CD14-positive monocyte (primary cell): ENCODE results near the gene EXOC4. TPM values are rescaled to one million over a fixed set of nuclear protein-coding genes. Genes with fewer than 3 reads are reported as not detected.

Experiments
- DNase-seq, 3 donors: peaks; one replicate each; pipeline ENCODE4 v3.0.0-alpha.2; 2011 to 2022
- H2AFZ ChIP-seq: 2 replicates; pipeline ENCODE4 v1.6.0; 2012; ENCODE audit warnings: mild to moderate bottlenecking, low read depth, low read length, inconsistent platforms; ENCODE audit not compliant: insufficient read depth, poor library complexity, severe bottlenecking
- H3K27ac ChIP-seq, 2 donors: 1 replicate in 1 of 2; 2 replicates in 1 of 2; pipeline ENCODE4 v1.5.1; 2012 to 2013; ENCODE audit warnings: low read length in 2 of 2, control low read depth in 1 of 2, inconsistent platforms in 1 of 2, low read depth in 1 of 2, mild to moderate bottlenecking in 1 of 2
- H3K27me3 ChIP-seq, 2 donors: one replicate each; pipeline versions ENCODE4 v1.6.0 to v1.6.1; 2011 to 2013; ENCODE audit warnings: low read length in 2 of 2; ENCODE audit not compliant: control insufficient read depth in 2 of 2, insufficient read depth in 2 of 2
- H3K36me3 ChIP-seq, 2 donors: replicated peaks in 1 of 2; 1 replicate in 1 of 2; 2 replicates in 1 of 2; pipeline versions ENCODE4 v1.5.1 to v1.6.1; 2012 to 2013; ENCODE audit warnings: low read length in 2 of 2, control low read depth in 1 of 2, inconsistent platforms in 1 of 2, mild to moderate bottlenecking in 1 of 2; ENCODE audit not compliant: insufficient read depth in 2 of 2, control insufficient read depth in 1 of 2
- H3K4me1 ChIP-seq, 2 donors: 1 replicate in 1 of 2; 2 replicates in 1 of 2; pipeline versions ENCODE4 v1.5.1 to v1.6.1; 2012 to 2013; ENCODE audit warnings: low read length in 2 of 2, control low read depth in 1 of 2, inconsistent platforms in 1 of 2, mild to moderate bottlenecking in 1 of 2, moderate library complexity in 1 of 2; ENCODE audit not compliant: insufficient read depth in 2 of 2, control insufficient read depth in 1 of 2
- H3K4me2 ChIP-seq: replicated peaks from 2 replicates; pipeline ENCODE3; 2012; ENCODE audit warnings: low read length, moderate library complexity, mild to moderate bottlenecking; ENCODE audit not compliant: poor library complexity, severe bottlenecking; ENCODE audit errors: extremely low read depth
- H3K4me3 ChIP-seq, 3 experiments: fragments of 200-600 bp in 1 of 3; sonication (generic) in 1 of 3; replicated peaks in 1 of 3; 1 replicate in 2 of 3; 2 replicates in 1 of 3; pipeline ENCODE4 v1.5.1; 2011 to 2013; ENCODE audit warnings: low read length in 3 of 3, mild to moderate bottlenecking in 3 of 3, control low read depth in 2 of 3, low read depth in 2 of 3, inconsistent platforms in 1 of 3, moderate library complexity in 1 of 3
- H3K79me2 ChIP-seq: 2 replicates; pipeline ENCODE4 v1.6.0; 2012; ENCODE audit warnings: mild to moderate bottlenecking, control low read depth, inconsistent platforms, low read length, moderate library complexity; ENCODE audit not compliant: insufficient read depth
- H3K9ac ChIP-seq: 2 replicates; pipeline ENCODE4 v1.6.0; 2017; ENCODE audit warnings: low read length, mild to moderate bottlenecking; ENCODE audit not compliant: insufficient read depth, poor library complexity, severe bottlenecking
- H3K9me3 ChIP-seq, 2 donors: replicated peaks in 1 of 2; 1 replicate in 1 of 2; 2 replicates in 1 of 2; pipeline versions ENCODE4 v1.5.1 to v1.6.1; 2012 to 2013; ENCODE audit warnings: low read length in 2 of 2, control low read depth in 1 of 2; ENCODE audit not compliant: control insufficient read depth in 1 of 2, insufficient read depth in 1 of 2
- H4K20me1 ChIP-seq: 2 replicates; pipeline ENCODE4 v1.6.0; 2012; ENCODE audit warnings: mild to moderate bottlenecking, low read length, control low read depth, moderate library complexity; ENCODE audit not compliant: insufficient read depth
- H3K27ac Mint-ChIP-seq, 7 donors: one replicate each; pipeline ENCODE4 v1.8.0; 2020; ENCODE audit warnings: mild to moderate bottlenecking in 7 of 7, mixed read lengths in 7 of 7, moderate library complexity in 6 of 7, inconsistent platforms in 2 of 7
- H3K27me3 Mint-ChIP-seq, 3 donors: one replicate each; pipeline ENCODE4 v1.8.0; 2021 to 2022; ENCODE audit warnings: low read depth in 3 of 3, mild to moderate bottlenecking in 3 of 3, mixed read lengths in 3 of 3, moderate library complexity in 3 of 3, inconsistent platforms in 1 of 3
- H3K36me3 Mint-ChIP-seq, 2 donors: one replicate each; pipeline ENCODE4 v1.8.0; 2020; ENCODE audit warnings: mixed read lengths in 2 of 2, inconsistent platforms in 1 of 2, mild to moderate bottlenecking in 1 of 2
- H3K4me1 Mint-ChIP-seq: one replicate; pipeline ENCODE4 v1.8.0; 2020; ENCODE audit warnings: mild to moderate bottlenecking, mixed read lengths
- H3K4me3 Mint-ChIP-seq, 2 donors: one replicate each; pipeline ENCODE4 v1.8.0; 2020; ENCODE audit warnings: mild to moderate bottlenecking in 2 of 2, mixed read lengths in 2 of 2, moderate library complexity in 1 of 2
- H3K9me3 Mint-ChIP-seq, 7 donors: one replicate each; pipeline ENCODE4 v1.8.0; 2020 to 2022; ENCODE audit warnings: mixed read lengths in 7 of 7, mild to moderate bottlenecking in 6 of 7, moderate library complexity in 6 of 7, inconsistent platforms in 2 of 7
- WGBS: methylation state at CpG from one replicate; pipeline ENCODE4 v1.1.5; 2013; ENCODE audit warnings: missing lambda C conversion rate; ENCODE audit not compliant: insufficient coverage; 5-methylcytosine and 5-hydroxymethylcytosine counted together
- intact Hi-C, 2 donors: fragments of 100-400 bp; cut with micrococcal nuclease; formaldehyde crosslinking; loops; one replicate each; pipeline versions ENCODE4 v1.15.0 to v1.15.1; 2023
- polyA plus RNA-seq, 3 donors: library from polyadenylated mRNA; depleted of rRNA in 1 of 3; unstranded in 2 of 3; stranded (reverse) in 1 of 3; fragments of 300-500 nt in 2 of 3; fragments of >200 nt in 1 of 3; fragmentation: Illumina TruSeq in 2 of 3; gene quantifications; 1 replicate in 2 of 3; 2 replicates in 1 of 3; pipeline ENCODE4 v1.2.3, GENCODE V29; 2012 to 2021
- TF ChIP-seq, protein P1 (sequence below): fragments of 200-600 bp; IDR thresholded peaks from one replicate; pipeline ENCODE4 v1.8.0; 2022; ENCODE audit warnings: antibody characterized with exemption, mild to moderate bottlenecking

Gene EXOC4
- polyA plus RNA-seq, 3 donors: 20.6 to 22.3 (median 22.3) TPM

DNA sequence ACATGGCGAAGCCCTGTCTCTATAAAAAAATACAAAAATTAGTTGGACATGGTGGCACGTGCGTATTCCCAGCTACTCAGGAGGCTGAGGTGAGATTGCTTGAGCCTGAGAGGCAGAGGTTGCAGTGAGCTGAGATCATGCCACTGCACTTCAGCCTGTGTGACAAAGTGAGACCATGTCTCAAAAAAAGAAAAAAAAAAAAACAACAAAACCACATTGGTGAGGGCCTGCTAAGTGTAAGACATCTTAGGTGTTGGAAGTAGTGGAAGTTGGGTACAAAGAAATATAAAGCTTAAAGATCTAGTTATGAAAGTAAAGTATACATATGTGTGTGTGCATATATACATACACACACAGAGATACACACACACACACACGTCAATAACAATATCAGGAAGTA lies 228.0 kb downstream of the EXOC4 start:
- no peaks in the 10 kb centered on the region for H3K79me2 ChIP-seq
- TF ChIP-seq, protein P1, sequence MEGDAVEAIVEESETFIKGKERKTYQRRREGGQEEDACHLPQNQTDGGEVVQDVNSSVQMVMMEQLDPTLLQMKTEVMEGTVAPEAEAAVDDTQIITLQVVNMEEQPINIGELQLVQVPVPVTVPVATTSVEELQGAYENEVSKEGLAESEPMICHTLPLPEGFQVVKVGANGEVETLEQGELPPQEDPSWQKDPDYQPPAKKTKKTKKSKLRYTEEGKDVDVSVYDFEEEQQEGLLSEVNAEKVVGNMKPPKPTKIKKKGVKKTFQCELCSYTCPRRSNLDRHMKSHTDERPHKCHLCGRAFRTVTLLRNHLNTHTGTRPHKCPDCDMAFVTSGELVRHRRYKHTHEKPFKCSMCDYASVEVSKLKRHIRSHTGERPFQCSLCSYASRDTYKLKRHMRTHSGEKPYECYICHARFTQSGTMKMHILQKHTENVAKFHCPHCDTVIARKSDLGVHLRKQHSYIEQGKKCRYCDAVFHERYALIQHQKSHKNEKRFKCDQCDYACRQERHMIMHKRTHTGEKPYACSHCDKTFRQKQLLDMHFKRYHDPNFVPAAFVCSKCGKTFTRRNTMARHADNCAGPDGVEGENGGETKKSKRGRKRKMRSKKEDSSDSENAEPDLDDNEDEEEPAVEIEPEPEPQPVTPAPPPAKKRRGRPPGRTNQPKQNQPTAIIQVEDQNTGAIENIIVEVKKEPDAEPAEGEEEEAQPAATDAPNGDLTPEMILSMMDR: no peak
- no peak overlapping the region for H3K4me3 ChIP-seq
- Mint-ChIP-seq H3K36me3 (peaks cover 37 to 47% of the 10 kb centered on the region in 2 donors), H3K4me3 (no peak overlapping the region), H3K9me3 (no peaks in the 10 kb centered on the region), H3K27ac (no peak overlapping the region), H3K27me3 (no peaks in the 10 kb centered on the region), H3K4me1 (no peaks in the 10 kb centered on the region)
- no peaks in the 10 kb centered on the region for H3K4me1 ChIP-seq
- intact Hi-C loops: no loop called here
- no peak overlapping the region for H3K4me2 ChIP-seq
- H3K27ac ChIP-seq: no peak overlapping the region
- no peak overlapping the region for H2AFZ ChIP-seq
- H3K36me3 ChIP-seq: peaks cover 11 to 51% of the 10 kb centered on the region in 2 donors
- no peaks in the 10 kb centered on the region for H3K27me3 ChIP-seq
- H3K9me3 ChIP-seq: no peaks in the 10 kb centered on the region
- no peaks in the 10 kb centered on the region for H4K20me1 ChIP-seq
- no peak for DNase-seq
- no peak overlapping the region for H3K9ac ChIP-seq
- no CpG with 5 or more reads among the region's 4 CpGs for WGBS

DNA sequence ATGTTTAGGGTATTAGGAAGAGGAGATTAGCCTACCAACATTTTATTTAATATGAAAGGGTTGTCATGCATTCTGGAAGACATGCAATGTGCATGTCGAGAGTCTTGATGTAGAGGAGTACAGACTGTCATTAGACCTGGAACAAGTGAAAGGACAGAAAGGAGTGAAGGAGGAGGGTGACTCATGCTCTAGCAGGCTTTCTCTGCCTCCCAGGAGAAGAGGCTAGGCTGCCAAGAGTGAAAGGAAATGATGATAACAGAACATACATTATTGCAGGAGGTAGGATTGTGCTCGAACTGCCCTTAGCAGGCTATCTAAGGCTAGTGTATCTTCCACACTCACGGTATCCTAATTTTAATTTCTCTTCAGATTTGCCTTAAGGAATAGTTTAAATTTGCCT lies 228.8 kb downstream of the EXOC4 start:
- H3K27me3 ChIP-seq: no peaks in the 10 kb centered on the region
- H4K20me1 ChIP-seq: no peaks in the 10 kb centered on the region
- no peak for DNase-seq
- Mint-ChIP-seq H3K9me3 (no peaks in the 10 kb centered on the region), H3K36me3 (peaks cover 35 to 47% of the 10 kb centered on the region in 2 donors), H3K4me3 (no peak overlapping the region), H3K27ac (peak overlapping the region in 1 of 7 donors; percentile 2), H3K27me3 (no peaks in the 10 kb centered on the region), H3K4me1 (no peaks in the 10 kb centered on the region)
- WGBS: 88% methylated on average over 1 of the region's 3 CpGs
- TF ChIP-seq, protein P1: no peak
- no peak overlapping the region for H3K27ac ChIP-seq
- H2AFZ ChIP-seq: no peak overlapping the region
- no peak overlapping the region for H3K4me3 ChIP-seq
- no peak overlapping the region for H3K4me2 ChIP-seq
- peaks cover 11 to 48% of the 10 kb centered on the region in 2 donors for H3K36me3 ChIP-seq
- H3K9me3 ChIP-seq: no peaks in the 10 kb centered on the region
- no peaks in the 10 kb centered on the region for H3K4me1 ChIP-seq
- no peak overlapping the region for H3K9ac ChIP-seq
- H3K79me2 ChIP-seq: no peaks in the 10 kb centered on the region
- intact Hi-C loops: no loop called here
